Effector memory CD4-positive, alpha-beta T cell (primary cell): Measurements from ENCODE around the gene PDGFA.

Experiments
- DNase-seq, 3 donors: peaks; one replicate each; pipeline ENCODE4 v3.0.0-alpha.2; 2020
- H3K27ac ChIP-seq: 2 replicates; pipeline ENCODE4 v1.7.0; 2013; ENCODE audit warnings: mild to moderate bottlenecking, low read length, moderate library complexity; ENCODE audit not compliant: insufficient read depth, poor library complexity, severe bottlenecking
- H3K27me3 ChIP-seq: replicated peaks from 2 replicates; pipeline ENCODE4 v1.7.0; 2013; ENCODE audit warnings: mild to moderate bottlenecking, low read length; ENCODE audit not compliant: insufficient read depth, control insufficient read depth, poor library complexity, severe bottlenecking
- H3K36me3 ChIP-seq: 2 replicates; pipeline ENCODE4 v1.7.0; 2013; ENCODE audit warnings: mild to moderate bottlenecking, low read length, moderate library complexity; ENCODE audit not compliant: control insufficient read depth, insufficient read depth
- H3K4me1 ChIP-seq: 2 replicates; pipeline ENCODE4 v1.7.0; 2013; ENCODE audit warnings: low read length, mild to moderate bottlenecking; ENCODE audit not compliant: control insufficient read depth, insufficient read depth, poor library complexity, severe bottlenecking
- H3K4me3 ChIP-seq: 2 replicates; pipeline ENCODE4 v1.7.0; 2013; ENCODE audit warnings: low read length, low read depth, mild to moderate bottlenecking; ENCODE audit not compliant: insufficient read depth, poor library complexity, severe bottlenecking
- H3K9me3 ChIP-seq: 2 replicates; pipeline ENCODE4 v1.7.0; 2013; ENCODE audit warnings: mild to moderate bottlenecking, low read length, moderate library complexity; ENCODE audit not compliant: control insufficient read depth

The PDGFA gene

DNA sequence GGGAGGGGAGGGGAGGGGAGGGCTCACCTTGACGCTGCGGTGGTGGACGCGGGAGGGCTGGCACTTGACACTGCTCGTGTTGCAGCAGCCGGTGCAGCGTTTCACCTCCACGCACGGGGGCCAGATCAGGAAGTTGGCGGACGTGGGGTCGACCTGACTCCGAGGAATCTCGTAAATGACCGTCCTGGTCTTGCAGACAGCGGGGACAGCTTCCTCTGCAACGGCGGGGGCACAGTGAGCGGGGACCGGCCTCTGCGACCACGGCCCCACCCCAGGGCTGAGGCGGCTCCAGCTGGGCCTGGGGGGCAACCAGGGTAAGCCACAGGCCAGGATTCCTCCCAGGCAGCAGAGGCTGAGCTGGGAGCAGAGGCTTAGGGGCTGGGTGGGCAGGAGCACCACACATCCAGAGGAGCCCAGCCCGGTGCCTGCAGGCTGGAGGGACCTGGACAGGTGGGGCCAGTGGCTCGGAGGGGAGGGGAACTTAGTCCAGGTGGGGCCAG lies 8.8 kb downstream of the PDGFA start:
- DNase-seq, result no peak
- Histone ChIP-seq H3K27ac (no peak overlapping the region), H3K27me3 (no peaks in the 10 kb centered on the region), H3K4me1 (no peaks in the 10 kb centered on the region), H3K4me3 (no peak overlapping the region), H3K36me3 (no peaks in the 10 kb centered on the region), H3K9me3 (no peaks in the 10 kb centered on the region)

DNA sequence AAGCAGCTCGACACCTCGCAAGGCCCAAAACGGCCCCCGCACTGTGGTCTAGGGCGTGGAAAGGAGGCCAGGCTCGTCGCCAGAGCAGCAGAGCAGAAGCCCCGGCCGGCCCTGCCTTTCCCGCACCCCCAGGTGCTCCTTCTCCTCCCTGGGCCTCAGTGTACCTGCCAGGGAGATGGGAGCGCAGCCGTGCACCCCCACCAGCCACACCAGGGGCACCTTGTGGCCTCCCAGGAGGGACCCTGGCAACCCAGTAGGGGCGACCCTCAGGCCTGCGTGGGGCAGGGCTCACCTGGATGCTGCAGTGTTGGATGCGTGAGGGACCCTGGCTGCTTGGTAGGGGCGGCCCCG lies 9.5 kb downstream of the PDGFA start:
- Histone ChIP-seq H3K36me3 (no peaks in the 10 kb centered on the region), H3K4me3 (no peak overlapping the region), H3K27ac (no peak overlapping the region), H3K4me1 (no peaks in the 10 kb centered on the region), H3K9me3 (no peaks in the 10 kb centered on the region), H3K27me3 (no peaks in the 10 kb centered on the region)
- DNase-seq, result no peak

DNA sequence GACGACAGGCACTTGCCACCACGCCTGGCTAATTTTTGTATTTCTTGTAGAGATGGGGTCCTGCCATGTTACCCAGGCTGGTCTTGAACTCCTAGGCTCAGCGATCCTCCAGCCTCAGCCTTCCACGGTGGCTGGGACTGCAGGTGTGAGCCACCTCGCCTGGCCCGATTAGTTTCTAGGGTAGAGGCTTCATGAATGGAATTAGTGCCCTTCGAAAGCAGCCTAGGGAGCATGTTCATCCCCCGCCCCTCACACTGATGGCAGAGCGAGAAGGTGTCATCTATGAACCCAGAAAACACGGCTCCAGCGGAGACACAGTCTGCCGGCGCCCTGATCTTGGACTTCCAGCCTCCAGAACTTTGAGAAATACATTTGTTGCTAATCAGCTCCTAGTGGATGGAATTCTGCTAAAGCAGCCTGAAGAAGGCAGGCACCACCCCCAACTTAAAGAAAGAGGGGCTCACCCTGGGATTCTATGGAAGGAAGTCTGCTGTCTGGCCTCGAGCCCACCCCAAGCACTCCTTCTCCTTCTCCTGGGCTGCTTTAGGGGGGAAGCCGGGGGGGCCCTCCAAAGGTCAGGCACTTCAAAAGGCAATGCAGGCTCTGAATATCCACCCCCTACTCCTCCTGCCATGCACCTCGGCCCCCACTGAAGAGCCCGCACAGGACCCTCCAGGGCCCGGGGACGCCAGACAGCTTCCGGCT lies 10.1 kb downstream of the PDGFA start:
- Histone ChIP-seq H3K4me1 (no peaks in the 10 kb centered on the region), H3K9me3 (no peaks in the 10 kb centered on the region), H3K27ac (no peak overlapping the region), H3K27me3 (no peaks in the 10 kb centered on the region), H3K36me3 (no peaks in the 10 kb centered on the region), H3K4me3 (no peak overlapping the region)
- DNase-seq, result no peak

- DNase-seq, result no peak
- Histone ChIP-seq H3K36me3 (no peaks in the 10 kb centered on the region), H3K27ac (no peak overlapping the region), H3K4me1 (no peaks in the 10 kb centered on the region), H3K27me3 (no peaks in the 10 kb centered on the region), H3K4me3 (no peak overlapping the region), H3K9me3 (no peaks in the 10 kb centered on the region)
Observed at GRCh38 chr7:508461-509170, 11.0 kb downstream of the PDGFA start.

- no peak for DNase-seq
- Histone ChIP-seq H3K4me3 (no peak overlapping the region), H3K4me1 (no peaks in the 10 kb centered on the region), H3K36me3 (no peaks in the 10 kb centered on the region), H3K27ac (no peak overlapping the region), H3K27me3 (no peaks in the 10 kb centered on the region), H3K9me3 (no peaks in the 10 kb centered on the region)
Observed at GRCh38 chr7:507623-508300, 11.9 kb downstream of the PDGFA start.

- no peak overlapping the region for H3K27ac ChIP-seq
- H3K9me3 ChIP-seq, result no peaks in the 10 kb centered on the region
- no peaks in the 10 kb centered on the region for H3K4me1 ChIP-seq
- H3K27me3 ChIP-seq, result no peaks in the 10 kb centered on the region
- no peak for DNase-seq
- no peak overlapping the region for H3K4me3 ChIP-seq
- H3K36me3 ChIP-seq, result no peaks in the 10 kb centered on the region
Observed at GRCh38 chr7:506921-507622, 12.6 kb downstream of the PDGFA start.

DNA sequence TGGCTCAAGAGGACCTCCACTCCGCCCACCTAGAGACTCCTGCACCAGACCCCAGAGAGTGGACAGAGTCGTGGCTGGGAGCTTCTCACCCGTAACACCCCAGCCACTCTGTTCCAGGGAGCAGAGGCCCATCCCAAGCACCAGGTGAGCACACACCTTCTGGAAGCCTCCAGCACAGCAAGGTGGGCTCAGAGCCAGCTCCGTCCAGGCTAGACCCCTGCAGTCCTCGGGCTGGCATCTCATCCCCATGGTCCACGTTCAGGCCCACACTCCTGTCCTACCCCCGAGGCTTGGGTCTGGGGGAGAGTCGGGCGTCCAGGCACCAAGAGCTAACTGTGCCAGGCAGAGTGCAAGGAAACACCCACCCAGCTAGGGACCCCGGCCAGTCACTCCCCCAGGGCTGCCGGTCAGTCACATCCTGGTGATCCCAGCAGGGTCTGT lies 13.2 kb downstream of the PDGFA start:
- no peaks in the 10 kb centered on the region for H3K9me3 ChIP-seq
- H3K27me3 ChIP-seq, result no peaks in the 10 kb centered on the region
- H3K36me3 ChIP-seq, result no peaks in the 10 kb centered on the region
- H3K4me1 ChIP-seq, result no peaks in the 10 kb centered on the region
- no peak overlapping the region for H3K27ac ChIP-seq
- no peak for DNase-seq
- no peak overlapping the region for H3K4me3 ChIP-seq

DNA sequence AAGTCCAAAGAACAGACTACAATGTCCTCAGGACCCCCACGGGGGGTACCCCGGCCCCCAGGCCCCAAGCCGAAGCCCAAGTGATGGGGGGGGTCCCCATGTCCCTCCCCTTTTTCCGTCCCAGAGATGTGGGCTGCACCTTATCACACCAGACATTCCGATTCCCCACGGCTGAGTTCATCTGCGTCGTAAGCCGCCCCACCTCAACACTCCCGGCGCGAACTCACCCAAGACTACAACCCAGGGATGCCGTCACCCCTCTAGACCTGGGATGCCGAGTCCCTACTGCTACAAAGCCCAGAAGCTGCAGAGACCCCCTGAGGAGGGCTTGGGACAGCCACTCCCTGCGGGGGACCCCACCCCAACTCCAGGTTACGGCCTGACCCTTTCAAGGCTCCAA lies 14.5 kb downstream of the PDGFA start:
- H3K4me3 ChIP-seq, result no peak overlapping the region
- H3K9me3 ChIP-seq, result no peaks in the 10 kb centered on the region
- no peak for DNase-seq
- no peaks in the 10 kb centered on the region for H3K4me1 ChIP-seq
- H3K27me3 ChIP-seq, result no peaks in the 10 kb centered on the region
- no peaks in the 10 kb centered on the region for H3K36me3 ChIP-seq
- no peak overlapping the region for H3K27ac ChIP-seq

- no peaks in the 10 kb centered on the region for H3K36me3 ChIP-seq
- no peaks in the 10 kb centered on the region for H3K27me3 ChIP-seq
- H3K4me3 ChIP-seq, result no peak overlapping the region
Observed at GRCh38 chr7:504221-505111, 15.2 kb downstream of the PDGFA start.

More at GRCh38 chr7:504221-505111, 15.2 kb downstream of the PDGFA start:
- Histone ChIP-seq H3K4me1 (no peaks in the 10 kb centered on the region), H3K9me3 (no peaks in the 10 kb centered on the region), H3K27ac (no peak overlapping the region)
- DNase-seq, result no peak
